Epithelial cell of prostate (primary cell): ENCODE data around the gene HPD.
"Not testable (repeated sequence)": the region's sequence is repeated elsewhere in the genome, so short reads cannot be mapped to it uniquely, and the experiment has no call there.

ENCODE experiments used
- DNase-seq: peaks from one replicate; pipeline ENCODE4 v3.0.0-alpha.2; 2011; ENCODE audit warnings: low read depth, low spot score
- H3K27ac ChIP-seq: fragments of 450-650 bp; 2 replicates; pipeline ENCODE4 v1.5.1; 2017; ENCODE audit warnings: mild to moderate bottlenecking

Gene HPD

GRCh38 chr12:121858662-121859572, at the start of gene HPD:
Gene HPD, minus strand, starts transcription at chr12:121858859. Its CDS starts 36 bp downstream, at chr12:121858823.
- no peak for DNase-seq
- H3K27ac ChIP-seq: no peak within 1 kb of the TSS

- H3K27ac ChIP-seq: no peak overlapping the region
- DNase-seq: no peak
These were observed 47.1 kb upstream of the HPD start for GRCh38 chr12:121905746-121906145.

- DNase-seq: no peak
- H3K27ac ChIP-seq: no peak overlapping the region
These were observed 44.5 kb upstream of the HPD start for GRCh38 chr12:121903202-121903601.

GRCh38 chr12:121899590-121899989, 40.9 kb upstream of the HPD start:
- DNase-seq: no peak
- H3K27ac ChIP-seq: no peak overlapping the region

- no peak for DNase-seq
- H3K27ac ChIP-seq: no peak overlapping the region
These were observed 39.6 kb upstream of the HPD start for GRCh38 chr12:121898287-121898686.

- DNase-seq: no peak
- no peak overlapping the region for H3K27ac ChIP-seq
These were observed 36.0 kb upstream of the HPD start for GRCh38 chr12:121894633-121895032.

GRCh38 chr12:121893961-121894460, 35.4 kb upstream of the HPD start:
- DNase-seq: peak; percentile 37
- peak overlapping the region; percentile 28 for H3K27ac ChIP-seq

- no peak for DNase-seq
- peak overlapping the region; percentile 28 for H3K27ac ChIP-seq
These were observed 34.3 kb upstream of the HPD start for GRCh38 chr12:121892673-121893561.

- DNase-seq: not testable (repeated sequence)
- peak overlapping the region; percentile 90 for H3K27ac ChIP-seq
These were observed 31.0 kb upstream of the HPD start for GRCh38 chr12:121889661-121890060.

- DNase-seq: no peak
These were observed 30.6 kb upstream of the HPD start for GRCh38 chr12:121889274-121889624.

GRCh38 chr12:121888478-121889273, 30.0 kb upstream of the HPD start, which contains the start of gene PSMD9:
Gene PSMD9, plus strand, starts transcription at chr12:121888790. Its CDS starts 67 bp downstream, at chr12:121888857.
- peak; percentile 88 for DNase-seq
- H3K27ac ChIP-seq: peak within 1 kb of the TSS; percentile 90

More at GRCh38 chr12:121889274-121889624, 30.6 kb upstream of the HPD start:
- peak overlapping the region; percentile 90 for H3K27ac ChIP-seq

GRCh38 chr12:121888083-121888477, 29.4 kb upstream of the HPD start:
- H3K27ac ChIP-seq: peak overlapping the region; percentile 90
- no peak for DNase-seq

- DNase-seq, H3K27ac ChIP-seq: not testable (repeated sequence)
These were observed 26.5 kb upstream of the HPD start for GRCh38 chr12:121885129-121885528.

- DNase-seq: no peak
- no peak overlapping the region for H3K27ac ChIP-seq
These were observed 24.6 kb upstream of the HPD start for GRCh38 chr12:121883315-121883660.

- DNase-seq, H3K27ac ChIP-seq: not testable (repeated sequence)
These were observed 17.4 kb upstream of the HPD start for GRCh38 chr12:121876080-121876447.

- no peak overlapping the region for H3K27ac ChIP-seq
- DNase-seq: no peak
These were observed 16.9 kb upstream of the HPD start for GRCh38 chr12:121875582-121875981.

- DNase-seq: no peak
- H3K27ac ChIP-seq: no peak overlapping the region
These were observed 15.4 kb upstream of the HPD start for GRCh38 chr12:121874071-121874470.

GRCh38 chr12:121873216-121873569, 14.5 kb upstream of the HPD start:
- no peak for DNase-seq
- peak overlapping the region; percentile 39 for H3K27ac ChIP-seq

- H3K27ac ChIP-seq: peak overlapping the region; percentile 39
- peak; percentile 91 for DNase-seq
These were observed 14.0 kb upstream of the HPD start for GRCh38 chr12:121872546-121873215.

GRCh38 chr12:121871467-121871866, 12.8 kb upstream of the HPD start:
- H3K27ac ChIP-seq: no peak overlapping the region

More at GRCh38 chr12:121871467-121871866, 12.8 kb upstream of the HPD start:
- DNase-seq: no peak
